GM23248 (cell line): Measurements from ENCODE around the gene SETSIP. TPM values are rescaled to one million over a fixed set of nuclear protein-coding genes. Genes with fewer than 3 reads are reported as not detected.
"Not testable (repeated sequence)": the region's sequence is repeated elsewhere in the genome, so short reads cannot be mapped to it uniquely, and the experiment has no call there.

Experiments
- DNase-seq: peaks from one replicate; pipeline ENCODE4 v3.0.0-alpha.2; 2015
- H2AFZ ChIP-seq: fragments of 200-600 bp; sonication (generic); 2 replicates; pipeline ENCODE4 v1.6.1; 2016; ENCODE audit warnings: antibody characterized with exemption
- H3F3A ChIP-seq: fragments of 200-600 bp; sonication (generic); 2 replicates; pipeline ENCODE4 v1.6.1; 2016; ENCODE audit warnings: mild to moderate bottlenecking, antibody characterized with exemption, mixed run types; ENCODE audit not compliant: insufficient read depth
- H3K27ac ChIP-seq: fragments of 200-600 bp; sonication (generic); 2 replicates; pipeline ENCODE4 v1.5.1; 2016; ENCODE audit warnings: mild to moderate bottlenecking
- H3K27me3 ChIP-seq: fragments of 200-600 bp; sonication (generic); replicated peaks from 2 replicates; pipeline ENCODE4 v1.6.1; 2016; ENCODE audit warnings: mild to moderate bottlenecking; ENCODE audit not compliant: insufficient read depth
- H3K36me3 ChIP-seq: fragments of 200-600 bp; sonication (generic); 2 replicates; pipeline ENCODE4 v1.6.1; 2016; ENCODE audit warnings: low read depth, mild to moderate bottlenecking
- H3K4me1 ChIP-seq: fragments of 200-600 bp; sonication (generic); 2 replicates; pipeline ENCODE4 v1.6.1; 2016; ENCODE audit warnings: mild to moderate bottlenecking; ENCODE audit not compliant: insufficient read depth
- H3K4me2 ChIP-seq: fragments of 200-600 bp; sonication (generic); one replicate; pipeline ENCODE4 v1.6.1; 2016; ENCODE audit warnings: mild to moderate bottlenecking; ENCODE audit not compliant: unreplicated experiment
- H3K4me3 ChIP-seq: fragments of 200-600 bp; sonication (generic); 2 replicates; pipeline ENCODE4 v1.5.1; 2016; ENCODE audit warnings: mild to moderate bottlenecking
- H3K79me2 ChIP-seq: fragments of 200-600 bp; sonication (generic); 2 replicates; pipeline ENCODE4 v1.6.1; 2016; ENCODE audit warnings: mild to moderate bottlenecking; ENCODE audit not compliant: insufficient read depth
- H3K9ac ChIP-seq: fragments of 200-600 bp; sonication (generic); 2 replicates; pipeline ENCODE4 v1.6.1; 2016; ENCODE audit warnings: mild to moderate bottlenecking
- H3K9me2 ChIP-seq: fragments of 200-600 bp; sonication (generic); 2 replicates; pipeline ENCODE4 v1.6.1; 2016; ENCODE audit warnings: mixed run types, mild to moderate bottlenecking, moderate library complexity; ENCODE audit not compliant: insufficient read depth
- H3K9me3 ChIP-seq: fragments of 200-600 bp; sonication (generic); one replicate; pipeline ENCODE4 v1.6.1; 2017; ENCODE audit warnings: low read depth
- H4K20me1 ChIP-seq: fragments of 200-600 bp; sonication (generic); 2 replicates; pipeline ENCODE4 v1.6.0; 2016; ENCODE audit not compliant: insufficient read depth
- EZH2 ChIP-seq: fragments of 200-600 bp; sonication (generic); IDR thresholded peaks from 2 replicates; pipeline ENCODE4 v1.6.1; 2018; ENCODE audit warnings: antibody characterized with exemption, mild to moderate bottlenecking; ENCODE audit not compliant: insufficient read depth, poor library complexity, severe bottlenecking
- EZH2phosphoT487 ChIP-seq: fragments of 200-600 bp; sonication (generic); IDR thresholded peaks from 2 replicates; pipeline ENCODE4 v1.6.1; 2018; ENCODE audit warnings: antibody characterized with exemption, moderate library complexity, mild to moderate bottlenecking, low read depth; ENCODE audit not compliant: insufficient read depth
- WGBS, 2 experiments: methylation state at CpG; one replicate each; pipeline ENCODE4 v1.1.6; 2015 to 2017; ENCODE audit warnings: low lambda C conversion rate in 2 of 2, low coverage in 1 of 2; ENCODE audit errors: missing lambda C conversion rate in 2 of 2; 5-methylcytosine and 5-hydroxymethylcytosine counted together
- in situ Hi-C: fragments of 300-500 bp; cut with MboI; formaldehyde crosslinking; loops from 2 replicates; pipeline ENCODE4 v1.15.0; 2020
- polyA plus RNA-seq: library from polyadenylated mRNA; unstranded; fragments of >200 nt; fragmentation: Nextera tagmentation; extraction: Ambion mirVana; gene quantifications from 2 replicates; pipeline ENCODE4 v1.2.1, GENCODE V29; 2016
- total RNA-seq: library from RNA; depleted of rRNA; stranded (reverse); fragments of >200 nt; shearing (Covaris generic); gene quantifications from 2 replicates; pipeline ENCODE4 v1.2.3, GENCODE V29; 2014

Gene SETSIP
- total and polyA plus RNA-seq, 2 experiments from 2014 or later, result not detected

GRCh38 chr1:92081031-92081430 is 5.8 kb upstream of the SETSIP start:
- peak overlapping the region; percentile 82 for H3K4me3 ChIP-seq
- H3K79me2 ChIP-seq, result no peaks in the 10 kb centered on the region
- DNase-seq, result no peak
- no peaks in the 10 kb centered on the region for H3K36me3 ChIP-seq
- H4K20me1 ChIP-seq, result no peaks in the 10 kb centered on the region
- WGBS, 2 experiments, result 48 to 49% methylated on average over 4 of the region's 4 CpGs
- peaks cover 5% of the 10 kb centered on the region; the same call in 1 of the 2 replicates for H3F3A ChIP-seq
- peaks cover 2% of the 10 kb centered on the region for H3K9me3 ChIP-seq
- H3K27ac ChIP-seq, result no peak overlapping the region
- in situ Hi-C loops, result no loop called here
- H3K4me1 ChIP-seq, result no peaks in the 10 kb centered on the region
- H3K9ac ChIP-seq, result peak overlapping the region; percentile 76
- no peaks in the 10 kb centered on the region for H3K27me3 ChIP-seq
- peak overlapping the region; percentile 91 for H2AFZ ChIP-seq
- H3K4me2 ChIP-seq, result peak overlapping the region; percentile 74
- H3K9me2 ChIP-seq, result no peaks in the 10 kb centered on the region
- TF ChIP-seq EZH2 (no peak), EZH2phosphoT487 (no peak)

GRCh38 chr1:92080128-92080985 is 5.1 kb upstream of the SETSIP start, which contains the start of gene BTBD8:
Gene BTBD8 (plus strand): TSS chr1:92080345. CDS start chr1:92080572, 227 bp downstream.
- H3K27ac ChIP-seq, result 0 out of 2 replicates have a peak within 1 kb of the TSS, but pooled peaks have one; percentile 3

GRCh38 chr1:92079441-92079840 is 4.2 kb upstream of the SETSIP start:
- peak overlapping the region; percentile 76 for H3K9ac ChIP-seq
- peak overlapping the region; percentile 91 for H2AFZ ChIP-seq

More at GRCh38 chr1:92080128-92080985, 5.1 kb upstream of the SETSIP start, which contains the start of gene BTBD8:
- Histone ChIP-seq H4K20me1 (no peaks in the 10 kb centered on the region), H3K27me3 (no peaks in the 10 kb centered on the region), H3K9ac (peak within 1 kb of the TSS; percentile 76), H2AFZ (peak within 1 kb of the TSS; percentile 91), H3F3A (peaks cover 5% of the 10 kb centered on the region; the same call in 1 of the 2 replicates), H3K9me2 (no peaks in the 10 kb centered on the region), H3K79me2 (no peaks in the 10 kb centered on the region), H3K36me3 (no peaks in the 10 kb centered on the region), H3K4me1 (no peaks in the 10 kb centered on the region), H3K9me3 (no peaks in the 10 kb centered on the region), H3K4me3 (peak within 1 kb of the TSS; percentile 82), H3K4me2 (peak within 1 kb of the TSS; percentile 74)
- DNase-seq, result peak; percentile 85
- in situ Hi-C loops, result no loop called here
- no peak for TF ChIP-seq EZH2
- no peak for TF ChIP-seq EZH2phosphoT487
- WGBS, 2 experiments, result 2% methylated on average over 51 to 54 of the region's 55 CpGs

DNA sequence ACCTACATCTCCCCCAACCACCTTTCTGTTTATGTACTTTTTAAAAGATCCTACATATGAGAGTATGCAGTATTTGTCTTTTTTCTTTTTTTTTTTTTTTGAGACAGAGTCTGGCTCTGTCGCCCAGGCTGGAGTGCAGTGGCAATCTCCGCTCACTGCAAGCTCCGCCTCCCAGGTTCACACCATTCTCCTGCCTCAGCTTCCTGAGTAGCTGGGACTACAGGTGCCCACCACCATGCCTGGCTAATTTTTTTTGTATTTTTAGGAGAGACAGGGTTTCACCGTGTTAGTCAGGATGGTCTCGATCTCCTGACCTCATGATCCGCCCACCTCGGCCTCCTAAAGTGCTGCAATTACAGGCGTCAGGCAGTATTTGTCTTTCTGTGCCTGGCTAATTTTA is 2.9 kb upstream of the SETSIP start:
- H3K79me2 ChIP-seq, H3K4me1 ChIP-seq, H3K9ac ChIP-seq, H3K4me2 ChIP-seq, H3K27me3 ChIP-seq, H3K9me2 ChIP-seq, H3K9me3 ChIP-seq, in situ Hi-C loops, H2AFZ ChIP-seq, H3K4me3 ChIP-seq, H3K27ac ChIP-seq, DNase-seq, H4K20me1 ChIP-seq, H3K36me3 ChIP-seq, H3F3A ChIP-seq: not testable (repeated sequence)
- WGBS, 2 experiments, result 90 to 92% methylated on average over 8 of the region's 8 CpGs

More at GRCh38 chr1:92079441-92079840, 4.2 kb upstream of the SETSIP start:
- Histone ChIP-seq H3K4me1 (no peaks in the 10 kb centered on the region), H3K79me2 (no peaks in the 10 kb centered on the region), H3F3A (peaks cover 5% of the 10 kb centered on the region; the same call in 1 of the 2 replicates), H4K20me1 (no peaks in the 10 kb centered on the region), H3K9me3 (no peaks in the 10 kb centered on the region), H3K9me2 (no peaks in the 10 kb centered on the region), H3K4me2 (peak overlapping the region; percentile 74), H3K27ac (no peak overlapping the region), H3K27me3 (no peaks in the 10 kb centered on the region), H3K4me3 (peak overlapping the region; percentile 82), H3K36me3 (no peaks in the 10 kb centered on the region)
- no peak for TF ChIP-seq EZH2phosphoT487
- no peak for TF ChIP-seq EZH2
- 98 to 99% methylated on average over 7 of the region's 7 CpGs for WGBS, 2 experiments
- no peak for DNase-seq
- in situ Hi-C loops, result no loop called here
